Measurements from ENCODE around the gene CEP43.

CEP43 gene

DNA sequence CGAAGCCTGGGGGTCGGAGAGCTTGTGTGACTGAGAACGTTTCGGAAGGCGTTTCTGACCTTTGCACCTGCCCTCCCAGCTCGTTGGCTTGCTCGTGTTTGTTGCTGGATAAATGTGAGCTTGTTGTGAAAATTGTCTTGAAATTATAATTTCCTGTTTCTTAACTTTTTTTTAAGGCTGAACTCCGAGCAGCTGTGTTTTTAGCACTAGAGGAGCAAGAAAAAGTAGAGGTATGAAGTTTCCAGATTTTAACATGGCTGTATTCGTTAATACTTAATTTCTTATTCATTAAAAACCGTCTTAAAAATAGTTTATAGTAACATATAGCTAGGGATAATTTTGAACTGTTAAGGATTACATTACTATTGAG lies 672 bp downstream of the CEP43 start:
- no peak overlapping the region for H2AFZ ChIP-seq (ENCODE audit: low read length)
- H3K9me3 ChIP-seq (ENCODE audit: low read length): no peaks in the 10 kb centered on the region
- H3F3A ChIP-seq (ENCODE audit: insufficient read depth, low read length): no peaks in the 10 kb centered on the region
- H4K20me1 ChIP-seq (ENCODE audit: insufficient read depth, low read length): no peaks in the 10 kb centered on the region
- H3K27me3 ChIP-seq (ENCODE audit: insufficient read depth, low read length): no peaks in the 10 kb centered on the region
- H3K4me1 ChIP-seq (ENCODE audit: insufficient read depth, low read length, severe bottlenecking): peaks cover 37% of the 10 kb centered on the region
- H3K79me2 ChIP-seq (ENCODE audit: insufficient read depth, low read length): peaks cover 20% of the 10 kb centered on the region; the same call in 1 of the 2 replicates
- H3K27ac ChIP-seq (ENCODE audit: low read depth, low read length, poor library complexity, severe bottlenecking): peak overlapping the region; percentile 2
- no peaks in the 10 kb centered on the region for H3K9me2 ChIP-seq (ENCODE audit: low read depth, low read length)
- peak overlapping the region; percentile 73 for H3K9ac ChIP-seq (ENCODE audit: low read length)
- H3K36me3 ChIP-seq (ENCODE audit: insufficient read depth, low read length): peaks cover 31% of the 10 kb centered on the region
- peak overlapping the region; percentile 78 for H3K4me2 ChIP-seq (ENCODE audit: low read length)
- peak overlapping the region; percentile 92 for H3K4me3 ChIP-seq (ENCODE audit: low read depth, low read length, poor library complexity, severe bottlenecking)
- no peak for TF ChIP-seq EZH2 (IDR thresholded peaks at IDR 0.05; ENCODE audit: borderline replicate concordance, low read length)

DNA sequence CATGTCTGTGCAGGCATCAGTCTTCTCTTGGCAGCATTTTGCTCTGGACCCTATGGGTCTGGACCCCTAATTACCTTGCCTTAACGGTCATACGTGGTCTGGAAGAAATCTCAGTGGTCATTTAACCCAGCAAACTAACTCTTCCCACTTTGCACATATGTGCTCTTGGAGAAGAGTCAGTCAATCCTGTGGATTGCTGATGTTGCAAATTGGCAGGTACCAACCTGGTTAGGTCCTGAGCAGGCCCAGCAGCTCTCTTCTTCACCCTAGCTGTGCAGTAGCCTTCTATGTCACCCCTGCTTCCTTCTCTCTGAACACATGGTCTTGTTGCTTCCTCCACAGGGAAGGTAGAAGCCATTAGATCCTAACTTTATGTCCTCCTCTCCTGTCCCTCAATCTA lies 1.6 kb downstream of the CEP43 start:
- H3K4me1 ChIP-seq (ENCODE audit: insufficient read depth, low read length, severe bottlenecking): peaks cover 37% of the 10 kb centered on the region
- H3K27me3 ChIP-seq (ENCODE audit: insufficient read depth, low read length): no peaks in the 10 kb centered on the region
- peaks cover 20% of the 10 kb centered on the region; the same call in 1 of the 2 replicates for H3K79me2 ChIP-seq (ENCODE audit: insufficient read depth, low read length)
- H4K20me1 ChIP-seq (ENCODE audit: insufficient read depth, low read length): no peaks in the 10 kb centered on the region
- H3K36me3 ChIP-seq (ENCODE audit: insufficient read depth, low read length): peaks cover 34% of the 10 kb centered on the region
- H3K4me3 ChIP-seq (ENCODE audit: low read depth, low read length, poor library complexity, severe bottlenecking): peak overlapping the region; percentile 92
- H3F3A ChIP-seq (ENCODE audit: insufficient read depth, low read length): no peaks in the 10 kb centered on the region
- H3K4me2 ChIP-seq (ENCODE audit: low read length): peak overlapping the region; percentile 78
- H3K27ac ChIP-seq (ENCODE audit: low read depth, low read length, poor library complexity, severe bottlenecking): peak overlapping the region; percentile 15
- peak overlapping the region; percentile 73; the same call in 1 of the 2 replicates for H3K9ac ChIP-seq (ENCODE audit: low read length)
- H2AFZ ChIP-seq (ENCODE audit: low read length): no peak overlapping the region
- TF ChIP-seq CTCF (IDR thresholded peaks at IDR 0.05; ENCODE audit: low read length) (no peak), EZH2 (IDR thresholded peaks at IDR 0.05; ENCODE audit: borderline replicate concordance, low read length) (no peak)
- no peaks in the 10 kb centered on the region for H3K9me3 ChIP-seq (ENCODE audit: low read length)
- H3K9me2 ChIP-seq (ENCODE audit: low read depth, low read length): no peaks in the 10 kb centered on the region

GRCh38 chr6:167005350-167006159 lies 6.4 kb downstream of the CEP43 start:
- Histone ChIP-seq H3K9me3 (ENCODE audit: low read length) (no peaks in the 10 kb centered on the region), H3K36me3 (ENCODE audit: insufficient read depth, low read length) (peaks cover 48% of the 10 kb centered on the region), H3K27ac (ENCODE audit: low read depth, low read length, poor library complexity, severe bottlenecking) (no peak overlapping the region), H3F3A (ENCODE audit: insufficient read depth, low read length) (no peaks in the 10 kb centered on the region), H3K4me2 (ENCODE audit: low read length) (no peak overlapping the region), H2AFZ (ENCODE audit: low read length) (no peak overlapping the region), H3K79me2 (ENCODE audit: insufficient read depth, low read length) (0 out of 2 replicates have a peak, but pooled peaks cover 5% of the 10 kb centered on the region), H3K4me3 (ENCODE audit: low read depth, low read length, poor library complexity, severe bottlenecking) (no peak overlapping the region), H3K9me2 (ENCODE audit: low read depth, low read length) (no peaks in the 10 kb centered on the region), H3K27me3 (ENCODE audit: insufficient read depth, low read length) (no peaks in the 10 kb centered on the region), H3K9ac (ENCODE audit: low read length) (no peak overlapping the region), H4K20me1 (ENCODE audit: insufficient read depth, low read length) (no peaks in the 10 kb centered on the region), H3K4me1 (ENCODE audit: insufficient read depth, low read length, severe bottlenecking) (peaks cover 20% of the 10 kb centered on the region)
- TF ChIP-seq EZH2 (IDR thresholded peaks at IDR 0.05; ENCODE audit: borderline replicate concordance, low read length) (no peak), CTCF (IDR thresholded peaks at IDR 0.05; ENCODE audit: low read length) (no peak)

Measured in OCI-LY1 (cell line).